ENCODE results near the gene SLC25A2. TPM values are rescaled to one million over a fixed set of nuclear protein-coding genes. Genes with fewer than 3 reads are reported as not detected.
"Not testable (repeated sequence)": the region's sequence is repeated elsewhere in the genome, so short reads cannot be mapped to it uniquely, and the experiment has no call there.

Gene SLC25A2
- total RNA-seq, 1 experiment from 2014 or later, result 0.42 TPM

DNA sequence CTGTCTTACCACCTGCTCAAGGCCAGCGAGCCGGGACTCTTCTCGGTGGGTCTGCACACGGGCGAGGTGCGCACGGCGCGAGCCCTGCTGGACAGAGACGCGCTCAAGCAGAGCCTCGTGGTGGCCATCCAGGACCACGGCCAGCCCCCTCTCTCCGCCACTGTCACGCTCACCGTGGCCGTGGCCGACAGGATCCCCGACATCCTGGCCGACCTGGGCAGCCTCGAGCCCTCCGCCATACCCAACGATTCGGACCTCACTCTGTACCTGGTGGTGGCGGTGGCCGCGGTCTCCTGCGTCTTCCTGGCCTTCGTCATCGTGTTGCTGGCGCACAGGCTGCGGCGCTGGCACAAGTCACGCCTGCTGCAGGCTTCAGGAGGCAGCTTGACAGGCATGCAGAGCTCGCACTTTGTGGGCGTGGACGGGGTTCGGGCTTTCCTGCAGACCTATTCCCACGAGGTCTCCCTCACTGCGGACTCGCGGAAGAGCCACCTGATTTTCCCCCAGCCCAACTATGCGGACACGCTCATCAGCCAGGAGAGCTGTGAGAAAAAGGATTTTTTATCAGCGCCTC, 37.0 kb upstream of the SLC25A2 start:
- H3K9me3 ChIP-seq (ENCODE audit: control insufficient read depth in 1 of 2, insufficient read depth in 1 of 2, low read depth in 1 of 2, low read length in 2 of 2); BruUV-seq (replicated peaks): not testable (repeated sequence)

DNA sequence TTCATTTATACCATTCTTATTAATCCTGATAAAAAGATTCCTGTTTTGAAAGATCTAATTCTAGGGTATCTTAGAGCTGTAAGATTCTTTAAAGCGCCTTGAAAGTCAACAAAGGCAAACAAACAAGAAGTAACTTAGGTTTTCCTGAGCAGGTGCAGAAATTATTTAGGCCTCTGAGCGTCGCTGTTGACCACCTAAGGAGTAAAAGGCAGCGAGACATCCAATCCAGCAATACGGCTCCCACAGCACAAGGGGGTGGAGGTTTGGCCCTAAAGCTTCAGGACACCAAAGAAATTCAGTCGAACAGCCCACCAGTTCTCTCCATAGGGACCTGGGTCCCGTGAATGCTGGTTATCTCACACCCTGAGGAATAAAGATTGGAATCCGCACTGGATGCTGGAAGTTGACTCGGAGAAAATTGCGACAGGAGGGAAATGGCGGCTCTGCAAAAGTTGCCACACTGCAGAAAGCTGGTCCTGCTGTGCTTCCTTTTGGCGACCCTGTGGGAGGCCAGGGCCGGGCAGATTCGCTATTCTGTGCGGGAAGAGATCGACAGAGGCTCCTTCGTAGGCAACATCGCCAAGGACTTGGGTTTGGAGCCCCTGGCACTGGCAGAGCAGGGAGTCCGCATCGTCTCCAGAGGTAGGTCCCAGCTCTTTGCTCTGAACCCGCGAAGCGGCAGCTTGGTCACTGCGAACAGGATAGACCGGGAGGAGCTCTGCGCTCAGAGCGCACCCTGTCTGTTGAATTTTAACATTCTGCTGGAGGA, 34.9 kb upstream of the SLC25A2 start, which contains the start of gene PCDHGA2:
TSS of gene PCDHGA2 (plus strand) at position 223 of the 769 bp plus-strand sequence.
- intact Hi-C loops (cut with micrococcal nuclease), result no loop called here
- no TSS peak for BruUV-seq (replicated peaks)
- H3K4me3 ChIP-seq (replicated peaks in 1 of 2; ENCODE audit: low read depth in 1 of 2, low read length in 2 of 2), result no peak within 1 kb of the TSS
- ChIA-PET POLR2A (no interaction called here), CTCF (no interaction called here), RAD21 (ENCODE audit: low non-redundant PET in 1 of 2, low total read pairs in 2 of 2, uncharacterized antibody in 2 of 2, unreplicated experiment in 2 of 2) (no interaction called here)
- no peak within 1 kb of the TSS for H2AFZ ChIP-seq (ENCODE audit: low read depth, low read length, poor library complexity, severe bottlenecking)
- H3K4me2 ChIP-seq (ENCODE audit: low read length), result no peak within 1 kb of the TSS
- no peaks in the 10 kb centered on the region for H4K20me1 ChIP-seq (ENCODE audit: insufficient read depth)
- DNase-seq (ENCODE audit: low read depth, low spot score) (no peak), ATAC-seq (no peak)
- H3K9me2 ChIP-seq (ENCODE audit: insufficient read depth), result no peaks in the 10 kb centered on the region
- H3K36me3 ChIP-seq (ENCODE audit: control insufficient read depth in 1 of 2, insufficient read depth in 2 of 2, low read length in 2 of 2), result no peaks in the 10 kb centered on the region
- H3K9ac ChIP-seq (ENCODE audit: low read length), result no peak within 1 kb of the TSS
- no peak within 1 kb of the TSS for H3K27ac ChIP-seq (ENCODE audit: low read depth, low read length)
- no peak for TF ChIP-seq SIN3A (IDR thresholded peaks at IDR 0.05; ENCODE audit: low read depth)
- TF ChIP-seq EGR1 (IDR thresholded peaks at IDR 0.05; ENCODE audit: low read depth), result no peak
- no peak for TF ChIP-seq ZFX (IDR thresholded peaks at IDR 0.05)
- TF ChIP-seq POLR2A (IDR thresholded peaks at IDR 0.05; ENCODE audit: borderline replicate concordance, extremely low read depth, insufficient read depth, insufficient read length), result no peak
- TF ChIP-seq, protein P1, sequence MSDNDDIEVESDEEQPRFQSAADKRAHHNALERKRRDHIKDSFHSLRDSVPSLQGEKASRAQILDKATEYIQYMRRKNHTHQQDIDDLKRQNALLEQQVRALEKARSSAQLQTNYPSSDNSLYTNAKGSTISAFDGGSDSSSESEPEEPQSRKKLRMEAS (IDR thresholded peaks at IDR 0.05), result no peak
- TF ChIP-seq, protein P2, sequence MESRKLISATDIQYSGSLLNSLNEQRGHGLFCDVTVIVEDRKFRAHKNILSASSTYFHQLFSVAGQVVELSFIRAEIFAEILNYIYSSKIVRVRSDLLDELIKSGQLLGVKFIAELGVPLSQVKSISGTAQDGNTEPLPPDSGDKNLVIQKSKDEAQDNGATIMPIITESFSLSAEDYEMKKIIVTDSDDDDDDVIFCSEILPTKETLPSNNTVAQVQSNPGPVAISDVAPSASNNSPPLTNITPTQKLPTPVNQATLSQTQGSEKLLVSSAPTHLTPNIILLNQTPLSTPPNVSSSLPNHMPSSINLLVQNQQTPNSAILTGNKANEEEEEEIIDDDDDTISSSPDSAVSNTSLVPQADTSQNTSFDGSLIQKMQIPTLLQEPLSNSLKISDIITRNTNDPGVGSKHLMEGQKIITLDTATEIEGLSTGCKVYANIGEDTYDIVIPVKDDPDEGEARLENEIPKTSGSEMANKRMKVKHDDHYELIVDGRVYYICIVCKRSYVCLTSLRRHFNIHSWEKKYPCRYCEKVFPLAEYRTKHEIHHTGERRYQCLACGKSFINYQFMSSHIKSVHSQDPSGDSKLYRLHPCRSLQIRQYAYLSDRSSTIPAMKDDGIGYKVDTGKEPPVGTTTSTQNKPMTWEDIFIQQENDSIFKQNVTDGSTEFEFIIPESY (IDR thresholded peaks at IDR 0.05; ENCODE audit: extremely low read depth, insufficient replicate concordance, low read length), result no peak
- TF ChIP-seq CBX3 (IDR thresholded peaks at IDR 0.05; ENCODE audit: low read depth), result no peak
- TF ChIP-seq ZNF274 (IDR thresholded peaks at IDR 0.05; ENCODE audit: low read depth, low read length), result no peak
- TF ChIP-seq, protein P3, sequence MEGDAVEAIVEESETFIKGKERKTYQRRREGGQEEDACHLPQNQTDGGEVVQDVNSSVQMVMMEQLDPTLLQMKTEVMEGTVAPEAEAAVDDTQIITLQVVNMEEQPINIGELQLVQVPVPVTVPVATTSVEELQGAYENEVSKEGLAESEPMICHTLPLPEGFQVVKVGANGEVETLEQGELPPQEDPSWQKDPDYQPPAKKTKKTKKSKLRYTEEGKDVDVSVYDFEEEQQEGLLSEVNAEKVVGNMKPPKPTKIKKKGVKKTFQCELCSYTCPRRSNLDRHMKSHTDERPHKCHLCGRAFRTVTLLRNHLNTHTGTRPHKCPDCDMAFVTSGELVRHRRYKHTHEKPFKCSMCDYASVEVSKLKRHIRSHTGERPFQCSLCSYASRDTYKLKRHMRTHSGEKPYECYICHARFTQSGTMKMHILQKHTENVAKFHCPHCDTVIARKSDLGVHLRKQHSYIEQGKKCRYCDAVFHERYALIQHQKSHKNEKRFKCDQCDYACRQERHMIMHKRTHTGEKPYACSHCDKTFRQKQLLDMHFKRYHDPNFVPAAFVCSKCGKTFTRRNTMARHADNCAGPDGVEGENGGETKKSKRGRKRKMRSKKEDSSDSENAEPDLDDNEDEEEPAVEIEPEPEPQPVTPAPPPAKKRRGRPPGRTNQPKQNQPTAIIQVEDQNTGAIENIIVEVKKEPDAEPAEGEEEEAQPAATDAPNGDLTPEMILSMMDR (IDR thresholded peaks at IDR 0.05 in 2 of 3, conservative IDR thresholded peaks at IDR 0.05 in 1 of 3; ENCODE audit: borderline replicate concordance in 1 of 3, insufficient read depth in 1 of 3, low read depth in 2 of 3, low read length in 2 of 3), result peak in 2 of 3 experiments; percentile 32 to 33; a peak in 2 of 6 replicates
- TF ChIP-seq TCF7L2 (IDR thresholded peaks at IDR 0.05; ENCODE audit: borderline replicate concordance, extremely low read depth, insufficient read depth, insufficient read length), result no peak
- TF ChIP-seq SP1 (IDR thresholded peaks at IDR 0.05; ENCODE audit: low read depth), result no peak
- TF ChIP-seq RAD21 (IDR thresholded peaks at IDR 0.05; ENCODE audit: low read depth), result peak; percentile 19; the same call in 1 of the 2 replicates
- H3K79me2 ChIP-seq (ENCODE audit: insufficient read depth, low read length), result no peaks in the 10 kb centered on the region
- no peaks in the 10 kb centered on the region; a peak in 2 of 4 replicates for H3K9me3 ChIP-seq (ENCODE audit: control insufficient read depth in 1 of 2, insufficient read depth in 1 of 2, low read depth in 1 of 2, low read length in 2 of 2)
- H3K4me1 ChIP-seq (ENCODE audit: control insufficient read depth in 1 of 2, insufficient read depth in 2 of 2, low read length in 2 of 2), result no peaks in the 10 kb centered on the region
- no peaks in the 10 kb centered on the region for H3K27me3 ChIP-seq (ENCODE audit: insufficient read depth, low read length)

More for the DNA sequence above, 37.0 kb upstream of the SLC25A2 start:
- H3K9me2 ChIP-seq (ENCODE audit: insufficient read depth); H2AFZ ChIP-seq (ENCODE audit: low read depth, low read length, poor library complexity, severe bottlenecking); H3K4me3 ChIP-seq (replicated peaks in 1 of 2; ENCODE audit: low read depth in 1 of 2, low read length in 2 of 2); POLR2A ChIA-PET; H3K4me1 ChIP-seq (ENCODE audit: control insufficient read depth in 1 of 2, insufficient read depth in 2 of 2, low read length in 2 of 2); H3K27ac ChIP-seq (ENCODE audit: low read depth, low read length); DNase-seq (ENCODE audit: low read depth, low spot score); H3K4me2 ChIP-seq (ENCODE audit: low read length); H3K36me3 ChIP-seq (ENCODE audit: control insufficient read depth in 1 of 2, insufficient read depth in 2 of 2, low read length in 2 of 2); intact Hi-C loops (cut with micrococcal nuclease); ATAC-seq; H3K9ac ChIP-seq (ENCODE audit: low read length); H4K20me1 ChIP-seq (ENCODE audit: insufficient read depth); H3K27me3 ChIP-seq (ENCODE audit: insufficient read depth, low read length); CTCF ChIA-PET; RAD21 ChIA-PET (ENCODE audit: low non-redundant PET in 1 of 2, low total read pairs in 2 of 2, uncharacterized antibody in 2 of 2, unreplicated experiment in 2 of 2); H3K79me2 ChIP-seq (ENCODE audit: insufficient read depth, low read length): not testable (repeated sequence)
